Left renal pelvis (tissue), 4 donors: Measurements from ENCODE around the gene RAB1A. TPM values are rescaled to one million over a fixed set of nuclear protein-coding genes. Genes with fewer than 3 reads are reported as not detected.
A peak's percentile ranks its signal among the peaks of the same experiment; 100 is the strongest.

Source experiments
- DNase-seq, 4 donors: peaks; one replicate each; pipeline ENCODE4 v3.0.0-alpha.2; 2013; ENCODE audit warnings: low read depth in 4 of 4, low spot score in 3 of 4
- polyA plus RNA-seq, 4 donors: library from polyadenylated mRNA; unstranded; fragments of 120-200 nt; gene quantifications; one replicate each; pipeline ENCODE4 v1.2.1, GENCODE V29; 2013; ENCODE audit not compliant: insufficient read length in 4 of 4

Gene RAB1A
- polyA plus RNA-seq, 4 donors, result 217 to 278 (median 246) TPM

- DNase-seq, result peak in 1 of 4 donors; percentile 44
These were observed 66.8 kb downstream of the RAB1A start for GRCh38 chr2:65062843-65063825.

- no peak for DNase-seq
These were observed 68.0 kb downstream of the RAB1A start for GRCh38 chr2:65061910-65062339.

- DNase-seq, result no peak
These were observed 68.6 kb downstream of the RAB1A start for GRCh38 chr2:65061146-65061909.

GRCh38 chr2:65059071-65059470, 70.8 kb downstream of the RAB1A start:
- DNase-seq, result no peak

- DNase-seq, result no peak
These were observed 72.4 kb downstream of the RAB1A start for GRCh38 chr2:65057391-65058052.

GRCh38 chr2:65057054-65057375, 72.9 kb downstream of the RAB1A start:
- DNase-seq, result no peak

- DNase-seq, result peak; percentile 90 to 94 (median 92)
These were observed 73.5 kb downstream of the RAB1A start, which contains the start of gene CEP68 for GRCh38 chr2:65056215-65057053. TSS of gene CEP68 (plus strand) at chr2:65056416. CDS start at chr2:65069445, 13,029 bp downstream.

GRCh38 chr2:65055422-65056214, 74.3 kb downstream of the RAB1A start:
- DNase-seq, result no peak

GRCh38 chr2:65054749-65055421, 75.0 kb downstream of the RAB1A start:
- no peak for DNase-seq

GRCh38 chr2:65053199-65053598, 76.7 kb downstream of the RAB1A start:
- no peak for DNase-seq

- DNase-seq, result no peak
These were observed 79.0 kb downstream of the RAB1A start for GRCh38 chr2:65050931-65051330.

GRCh38 chr2:65049010-65049639, 80.8 kb downstream of the RAB1A start:
- no peak for DNase-seq

GRCh38 chr2:65046633-65047407, 83.1 kb downstream of the RAB1A start:
- no peak for DNase-seq

- DNase-seq, result no peak
These were observed 84.3 kb downstream of the RAB1A start for GRCh38 chr2:65045651-65046050.

- DNase-seq, result no peak
These were observed 85.7 kb downstream of the RAB1A start for GRCh38 chr2:65044097-65044735.

- DNase-seq, result no peak
These were observed 86.9 kb downstream of the RAB1A start for GRCh38 chr2:65043001-65043400.
